GM23338 (cell line): ENCODE results near the gene RALGPS1. TPM values are rescaled to one million over a fixed set of nuclear protein-coding genes. Genes with fewer than 3 reads are reported as not detected.

Experiments used
- ATAC-seq: fragments of 200-7000 bp; cut with Tn5 transposase; 3 replicates; pipeline ENCODE4 v1.9.1; 2020
- DNase-seq: peaks from one replicate; pipeline ENCODE4 v3.0.0-alpha.2; 2015; ENCODE audit warnings: low spot score
- H2AFZ ChIP-seq: fragments of 200-600 bp; sonication (generic); 2 replicates; pipeline ENCODE4 v1.8.0; 2016; ENCODE audit warnings: antibody characterized with exemption, mild to moderate bottlenecking, moderate library complexity
- H3F3A ChIP-seq: fragments of 200-600 bp; sonication (generic); replicated peaks from 2 replicates; pipeline ENCODE4 v1.8.0; 2017; ENCODE audit warnings: antibody characterized with exemption, mixed run types, low read depth
- H3K27ac ChIP-seq: fragments of 200-600 bp; sonication (generic); 2 replicates; pipeline ENCODE4 v1.6.1; 2016; ENCODE audit warnings: low read depth
- H3K27me3 ChIP-seq: fragments of 200-600 bp; sonication (generic); 2 replicates; pipeline ENCODE4 v1.8.0; 2016; ENCODE audit warnings: mild to moderate bottlenecking, mixed run types, moderate library complexity; ENCODE audit not compliant: insufficient read depth
- H3K36me3 ChIP-seq: fragments of 200-600 bp; sonication (generic); 2 replicates; pipeline ENCODE4 v1.8.0; 2016; ENCODE audit warnings: mild to moderate bottlenecking; ENCODE audit not compliant: insufficient read depth
- H3K4me1 ChIP-seq: fragments of 200-600 bp; sonication (generic); 2 replicates; pipeline ENCODE4 v1.8.0; 2016; ENCODE audit warnings: mild to moderate bottlenecking, moderate library complexity; ENCODE audit not compliant: insufficient read depth
- H3K4me2 ChIP-seq: fragments of 200-600 bp; sonication (generic); 2 replicates; pipeline ENCODE4 v1.7.1; 2017; ENCODE audit warnings: mixed run types
- H3K4me3 ChIP-seq: fragments of 200-600 bp; sonication (generic); 2 replicates; pipeline ENCODE4 v1.6.1; 2016; ENCODE audit warnings: mixed run types
- H3K79me2 ChIP-seq: fragments of 200-600 bp; sonication (generic); replicated peaks from 2 replicates; pipeline ENCODE4 v1.8.0; 2017; ENCODE audit warnings: mild to moderate bottlenecking; ENCODE audit not compliant: insufficient read depth
- H3K9me2 ChIP-seq: fragments of 200-600 bp; sonication (generic); 2 replicates; pipeline ENCODE4 v1.8.0; 2017; ENCODE audit not compliant: insufficient read depth
- H4K20me1 ChIP-seq: fragments of 200-600 bp; sonication (generic); replicated peaks from 2 replicates; pipeline ENCODE4 v1.8.0; 2017; ENCODE audit warnings: mild to moderate bottlenecking; ENCODE audit not compliant: insufficient read depth
- H3K27ac Mint-ChIP-seq: 2 replicates; pipeline ENCODE4 v1.8.0; 2020; ENCODE audit warnings: inconsistent platforms, mild to moderate bottlenecking, moderate library complexity, mixed read lengths
- H3K27me3 Mint-ChIP-seq: 3 replicates; pipeline ENCODE4 v1.8.0; 2022; ENCODE audit warnings: low read depth, mild to moderate bottlenecking, moderate library complexity, mixed read lengths, inconsistent platforms; ENCODE audit not compliant: insufficient read depth, poor library complexity
- H3K36me3 Mint-ChIP-seq: 3 replicates; pipeline ENCODE4 v1.8.0; 2021; ENCODE audit warnings: low read depth, mild to moderate bottlenecking, inconsistent platforms, moderate library complexity, mixed read lengths
- H3K4me1 Mint-ChIP-seq: 3 replicates; pipeline ENCODE4 v1.8.0; 2020; ENCODE audit warnings: mild to moderate bottlenecking, inconsistent platforms, mixed read lengths
- H3K4me3 Mint-ChIP-seq: 3 replicates; pipeline ENCODE4 v1.8.0; 2021; ENCODE audit warnings: moderate library complexity, mild to moderate bottlenecking, inconsistent platforms, mixed read lengths
- H3K9me3 Mint-ChIP-seq: 3 replicates; pipeline ENCODE4 v1.8.0; 2020; ENCODE audit warnings: moderate library complexity, mild to moderate bottlenecking, inconsistent platforms, mixed read lengths
- CREB1 ChIP-seq: fragments of 250-450 bp; sonication (Bioruptor Pico); IDR thresholded peaks from 2 replicates; pipeline ENCODE4 v1.5.0; 2020; ENCODE audit warnings: low read depth, mild to moderate bottlenecking, moderate library complexity
- CTCF ChIP-seq, 2 experiments: fragments of 200-600 bp in 1 of 2; sonication (generic) in 1 of 2; conservative IDR thresholded peaks; 2 replicates each; pipeline versions ENCODE4 v1.5.1 to v1.6.1; 2016 to 2017; ENCODE audit warnings: antibody characterized with exemption in 2 of 2, low read depth in 2 of 2, mild to moderate bottlenecking in 2 of 2, moderate library complexity in 1 of 2
- ETS1 ChIP-seq: IDR thresholded peaks from 2 replicates; pipeline ENCODE4 v1.6.1; 2016; ENCODE audit warnings: antibody characterized with exemption
- EZH2 ChIP-seq: fragments of 200-600 bp; sonication (generic); IDR thresholded peaks from one replicate; pipeline ENCODE4 v1.8.0; 2017; ENCODE audit warnings: antibody characterized with exemption, mild to moderate bottlenecking, low read depth; ENCODE audit not compliant: unreplicated experiment
- EZH2phosphoT487 ChIP-seq: fragments of 200-600 bp; sonication (generic); IDR thresholded peaks from one replicate; pipeline ENCODE4 v1.8.1; 2018; ENCODE audit warnings: antibody characterized with exemption; ENCODE audit not compliant: unreplicated experiment
- JUNB ChIP-seq: IDR thresholded peaks from one replicate; pipeline ENCODE4 v1.6.1; 2016; ENCODE audit warnings: antibody characterized with exemption; ENCODE audit not compliant: unreplicated experiment
- NANOG ChIP-seq: IDR thresholded peaks from 2 replicates; pipeline ENCODE4 v1.6.1; 2016; ENCODE audit warnings: antibody characterized with exemption, borderline replicate concordance
- POLR2AphosphoS5 ChIP-seq: IDR thresholded peaks from 2 replicates; pipeline ENCODE4 v1.6.1; 2016; ENCODE audit warnings: antibody characterized with exemption, low read depth
- REST ChIP-seq: IDR thresholded peaks from one replicate; pipeline ENCODE4 v1.6.1; 2018; ENCODE audit warnings: antibody characterized with exemption; ENCODE audit not compliant: unreplicated experiment
- STAT1 ChIP-seq: IDR thresholded peaks from one replicate; pipeline ENCODE4 v1.6.1; 2016; ENCODE audit warnings: antibody characterized with exemption; ENCODE audit not compliant: unreplicated experiment
- ZNF114 ChIP-seq: fragments of 250-450 bp; sonication (Bioruptor Pico); IDR thresholded peaks from 2 replicates; pipeline ENCODE4 v1.5.0; 2020; ENCODE audit warnings: mild to moderate bottlenecking, moderate library complexity
- ZNF331 ChIP-seq: fragments of 250-450 bp; sonication (Bioruptor Pico); IDR thresholded peaks from 2 replicates; pipeline ENCODE4 v1.5.0; 2020; ENCODE audit warnings: low read depth, mild to moderate bottlenecking, moderate library complexity
- polyA plus RNA-seq: library from polyadenylated mRNA; unstranded; fragments of >200 nt; fragmentation: Nextera tagmentation; extraction: Ambion mirVana; gene quantifications from 2 replicates; pipeline ENCODE4 v1.2.1, GENCODE V29; 2016
- total RNA-seq: library from RNA; depleted of rRNA; stranded (reverse); fragments of >200 nt; shearing (Covaris generic); gene quantifications from 2 replicates; pipeline ENCODE4 v1.2.3, GENCODE V29; 2014

The RALGPS1 gene
- total and polyA plus RNA-seq, 2 experiments from 2014 or later, result 18.2 to 57.1 TPM

- TF ChIP-seq ZNF114 (no peak), ZNF331 (CRISPR knock-in tag) (no peak), NANOG (no peak), JUNB (no peak), STAT1 (no peak), EZH2phosphoT487 (no peak), CTCF (conservative IDR thresholded peaks at IDR 0.05; ENCODE audit: low read depth in 2 of 2) (no peak), CREB1 (CRISPR knock-in tag) (no peak)
These were observed 161.2 kb downstream of the RALGPS1 start (continued) for GRCh38 chr9:127075624-127076372.

- peak overlapping the region; percentile 4 for H3K4me2 ChIP-seq
- H2AFZ ChIP-seq, result no peak overlapping the region
- Mint-ChIP-seq H3K4me3 (peak overlapping the region; percentile 0; the same call in 1 of the 3 replicates), H3K9me3 (peaks cover 4% of the 10 kb centered on the region; the same call in 2 of the 3 replicates), H3K4me1 (peaks cover 46% of the 10 kb centered on the region), H3K27me3 (peaks cover 14% of the 10 kb centered on the region), H3K36me3 (peaks cover 7% of the 10 kb centered on the region; the same call in 2 of the 3 replicates), H3K27ac (peak overlapping the region; percentile 2; the same call in 1 of the 2 replicates)
- no peak overlapping the region for H3K4me3 ChIP-seq
- peaks cover 30% of the 10 kb centered on the region for H3K4me1 ChIP-seq
- H3K27ac ChIP-seq, result no peak overlapping the region
- DNase-seq (peak; percentile 25), ATAC-seq (peak; percentile 57)
- H3K79me2 ChIP-seq, result no peaks in the 10 kb centered on the region
- 0 out of 2 replicates have a peak, but pooled peaks cover 2% of the 10 kb centered on the region for H3F3A ChIP-seq
- H3K9me2 ChIP-seq, result 0 out of 2 replicates have a peak, but pooled peaks cover 3% of the 10 kb centered on the region
- H3K27me3 ChIP-seq, result no peaks in the 10 kb centered on the region
- no peaks in the 10 kb centered on the region for H3K36me3 ChIP-seq
- no peaks in the 10 kb centered on the region for H4K20me1 ChIP-seq
- TF ChIP-seq ETS1 (no peak), EZH2phosphoT487 (no peak), ZNF331 (CRISPR knock-in tag) (no peak), STAT1 (no peak), EZH2 (no peak), CREB1 (CRISPR knock-in tag) (no peak), NANOG (no peak), REST (no peak), POLR2AphosphoS5 (no peak)
These were observed 162.5 kb downstream of the RALGPS1 start for GRCh38 chr9:127076860-127077643.
